Ammon's horn (tissue), 1 donor: ENCODE data around the gene PDE4D.

ENCODE experiments used
- DNase-seq: peaks from one replicate; pipeline ENCODE4 v3.0.0-alpha.2; 2016; ENCODE audit warnings: low spot score

Gene PDE4D

DNA sequence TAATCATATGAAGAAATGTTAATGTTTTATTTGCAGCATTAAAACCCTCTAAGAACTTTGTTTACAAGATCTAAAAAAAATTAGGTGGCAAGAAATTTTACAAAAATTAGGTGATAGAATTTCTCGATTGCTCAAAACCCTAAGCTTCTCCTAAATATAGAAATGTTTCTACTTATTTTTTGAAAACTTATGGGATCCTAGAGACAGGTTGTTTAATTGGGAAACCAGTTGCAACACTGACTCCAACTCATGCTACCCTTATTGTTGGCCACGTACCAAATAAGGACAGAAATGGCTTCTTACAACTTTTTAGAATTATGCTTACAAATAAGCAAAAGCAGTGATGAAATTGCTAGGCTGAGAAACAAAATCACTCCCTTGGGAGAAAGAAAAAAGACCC lies 531.1 kb downstream of the PDE4D start:
- DNase-seq = no peak

DNA sequence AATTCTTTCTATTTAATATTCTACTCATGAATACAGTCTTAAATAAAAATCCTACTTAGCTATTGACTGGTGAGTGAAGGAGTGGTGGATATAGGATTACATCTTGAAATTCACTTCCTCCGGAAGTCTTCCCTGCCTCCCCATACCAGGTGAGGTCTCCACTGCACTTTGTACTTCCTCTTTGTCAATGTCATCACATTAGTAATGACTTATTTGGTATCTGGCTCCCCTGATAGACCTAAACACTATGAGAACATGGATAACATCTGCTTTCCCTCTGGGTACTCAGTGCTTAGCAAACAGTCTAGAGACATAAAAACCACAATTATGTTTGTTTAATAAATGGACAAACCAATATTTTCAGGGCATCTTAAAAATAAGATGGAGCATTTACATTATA lies 532.1 kb downstream of the PDE4D start:
- DNase-seq = no peak

DNA sequence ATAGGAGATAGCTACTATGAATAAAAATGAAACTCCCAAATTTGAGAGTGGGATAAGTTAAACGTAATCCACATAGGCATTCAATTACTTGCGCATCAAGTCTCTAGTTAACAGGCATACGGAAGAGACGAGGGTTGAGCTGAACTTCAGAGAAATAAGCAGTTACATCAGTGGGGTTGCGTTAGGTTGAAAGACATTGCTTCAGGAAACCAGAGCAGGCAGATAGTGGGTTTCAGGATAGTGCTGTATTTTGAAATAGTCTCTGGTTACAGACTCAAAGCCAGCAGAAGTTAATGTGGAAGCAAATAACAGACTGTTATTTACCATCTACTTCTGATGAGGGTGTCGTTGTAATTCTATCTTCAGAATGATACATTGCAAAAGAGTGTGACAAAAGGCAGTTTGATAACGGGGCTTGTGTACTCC lies 533.4 kb downstream of the PDE4D start:
- no peak for DNase-seq

DNA sequence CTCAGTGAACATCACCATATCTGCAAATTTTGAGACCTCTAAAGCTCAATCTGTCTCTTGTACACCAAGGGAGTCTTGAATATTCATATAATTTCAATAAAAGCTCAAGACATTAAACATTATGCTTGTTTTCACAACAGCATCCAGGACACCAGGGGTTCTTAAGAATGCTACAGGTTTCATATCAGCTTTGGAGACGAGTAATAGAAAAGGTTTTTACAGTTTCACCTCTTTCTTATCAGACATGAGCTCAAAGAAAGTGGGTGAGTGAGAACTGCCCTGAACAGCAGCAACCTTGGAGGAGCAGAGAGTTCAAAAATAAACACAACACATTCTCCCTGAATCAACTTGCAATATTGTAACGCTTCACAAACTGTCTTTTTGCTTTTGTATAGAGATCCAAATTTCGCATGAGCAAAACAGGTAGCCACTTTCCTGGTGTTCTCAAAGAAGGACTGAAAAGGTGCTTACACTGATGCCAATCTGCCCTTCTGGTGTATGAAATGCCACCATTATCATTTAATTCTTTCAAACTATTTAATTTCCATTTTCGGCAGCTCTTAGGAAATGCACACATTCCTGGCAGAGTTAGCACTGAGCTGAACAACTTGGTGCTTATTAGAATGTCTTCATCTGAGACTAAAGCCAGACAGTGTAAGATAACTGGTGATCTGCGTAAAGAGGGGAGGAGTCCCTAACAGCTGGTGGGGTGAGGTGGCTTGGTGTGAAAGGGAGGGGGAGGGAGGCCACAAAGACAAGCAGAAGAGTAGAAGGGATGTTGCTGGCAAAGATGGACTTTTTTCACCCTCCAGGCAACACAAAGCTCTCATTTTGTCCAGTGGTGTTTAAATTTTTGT lies 535.3 kb downstream of the PDE4D start:
- no peak for DNase-seq

DNA sequence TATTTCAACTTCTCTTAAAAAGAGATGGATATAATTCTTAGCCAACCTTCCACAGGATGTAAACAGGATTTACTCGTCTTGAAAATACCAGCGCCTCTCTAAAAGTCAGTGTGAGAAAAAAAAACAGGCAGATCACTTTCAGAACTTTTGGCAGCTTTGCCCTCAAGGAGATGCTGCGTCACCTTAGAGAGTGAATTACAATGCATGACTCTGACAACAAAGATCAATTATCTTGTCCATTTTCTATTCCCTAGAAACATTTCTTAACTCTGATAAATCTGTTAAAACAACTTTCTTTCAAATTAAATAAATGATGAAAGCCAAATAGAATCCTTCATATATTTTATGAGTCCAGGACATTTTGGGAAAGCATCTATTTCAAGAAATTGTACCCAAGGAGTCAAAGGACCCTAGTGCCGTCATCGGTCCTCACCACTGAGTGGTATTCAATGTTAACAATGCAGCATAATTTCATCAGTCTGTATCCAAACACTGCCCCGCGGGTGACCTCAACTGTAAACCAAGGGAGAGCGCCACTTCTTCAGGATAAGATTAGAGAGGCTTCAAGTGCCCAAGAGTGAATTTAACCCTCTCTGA lies 536.0 kb downstream of the PDE4D start:
- DNase-seq = no peak

DNA sequence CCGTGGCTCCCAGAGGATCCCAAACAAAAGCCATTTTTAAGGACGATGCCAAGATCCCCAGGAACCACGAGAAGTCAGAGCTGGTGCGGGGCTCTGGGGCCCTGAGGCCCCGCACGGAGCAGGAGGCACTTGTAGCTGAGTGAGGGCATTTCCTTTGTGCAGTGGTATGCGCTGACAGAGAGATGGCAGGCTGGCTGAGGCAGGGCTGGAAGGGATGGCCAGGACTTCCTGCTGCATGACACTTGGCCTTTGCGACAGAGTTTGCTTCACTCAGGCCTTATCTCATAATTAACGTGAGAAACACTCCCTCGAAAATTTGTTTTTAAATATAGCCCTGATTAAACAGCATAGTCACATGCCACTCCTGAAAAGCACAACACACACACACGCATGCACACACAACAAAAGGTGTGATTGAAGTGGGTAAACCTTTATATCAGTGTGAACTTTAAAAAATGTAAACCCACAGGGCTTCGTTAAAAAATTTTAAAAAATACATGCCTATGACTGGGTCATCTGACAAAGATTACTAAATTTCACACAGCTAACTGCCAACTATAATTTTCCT lies 536.6 kb downstream of the PDE4D start:
- peak; percentile 5 for DNase-seq

DNA sequence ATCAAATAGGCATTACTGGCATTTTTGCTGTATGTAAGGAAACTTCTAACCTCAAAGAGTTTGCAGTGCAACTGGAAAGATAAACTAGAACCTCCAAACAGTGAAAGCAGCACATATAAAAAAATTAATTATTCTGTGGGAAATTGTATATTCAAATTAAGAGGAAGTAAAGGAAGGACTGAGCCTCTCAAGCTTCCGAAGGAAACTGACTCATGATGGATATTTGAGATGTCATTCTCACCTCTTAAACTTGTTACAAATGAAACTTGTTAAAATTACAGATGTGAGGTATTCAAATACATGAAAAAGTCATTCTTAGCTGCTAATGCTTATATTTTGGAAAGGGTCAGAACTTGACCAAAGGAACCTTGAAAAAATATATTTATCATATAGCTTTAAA lies 538.7 kb downstream of the PDE4D start:
- DNase-seq = no peak

DNA sequence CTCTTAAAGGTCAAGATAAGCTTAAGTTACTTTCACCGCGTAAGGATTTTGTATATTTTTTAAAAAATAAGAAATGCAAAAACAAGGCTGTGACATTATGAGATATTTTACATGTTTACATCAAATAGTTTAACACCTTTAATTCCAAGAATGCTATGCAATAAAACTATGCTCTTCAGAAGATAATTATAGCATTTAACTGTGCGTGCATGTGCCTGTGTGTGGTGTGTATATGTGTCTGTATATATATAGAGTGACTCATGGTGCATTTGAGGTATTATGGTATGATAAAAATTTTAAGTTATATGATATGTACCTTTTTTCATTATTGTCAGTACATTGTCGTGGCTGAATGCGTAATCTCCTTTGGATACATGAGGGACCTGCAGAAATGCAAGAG lies 539.3 kb downstream of the PDE4D start:
- DNase-seq = no peak

DNA sequence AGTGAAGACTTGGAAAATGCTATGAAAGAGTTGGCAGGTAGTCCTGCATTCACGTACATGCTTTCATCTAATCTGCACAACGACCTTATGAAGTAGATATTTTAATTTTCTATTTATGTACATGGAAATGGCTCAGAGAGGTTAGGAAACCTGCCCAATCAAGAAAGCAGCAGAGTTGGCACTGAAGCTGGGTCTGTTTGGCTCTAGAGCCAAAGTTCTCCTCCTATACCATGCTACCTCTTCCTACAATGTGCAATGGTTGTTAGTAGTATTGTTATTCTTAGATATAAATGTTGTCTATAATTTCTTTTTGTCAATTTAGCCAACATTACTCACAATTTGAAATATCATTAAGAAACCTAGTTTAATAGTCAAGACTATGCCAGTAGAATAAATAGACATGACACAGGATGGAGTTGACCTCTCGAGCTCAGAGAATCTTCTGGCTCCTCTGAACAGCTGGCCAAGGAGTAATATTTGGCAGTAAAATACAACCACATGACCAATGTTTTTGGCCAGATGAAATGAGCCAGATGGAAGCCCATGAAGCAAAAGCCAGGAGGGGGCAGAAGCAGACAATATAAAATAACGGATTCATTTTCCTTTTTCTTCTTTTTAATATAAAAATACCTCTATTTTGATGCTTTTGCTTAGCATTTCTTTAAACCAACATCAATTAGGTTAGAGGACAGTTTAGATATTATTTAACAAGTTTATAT lies 542.3 kb downstream of the PDE4D start:
- DNase-seq = peak; percentile 57

DNA sequence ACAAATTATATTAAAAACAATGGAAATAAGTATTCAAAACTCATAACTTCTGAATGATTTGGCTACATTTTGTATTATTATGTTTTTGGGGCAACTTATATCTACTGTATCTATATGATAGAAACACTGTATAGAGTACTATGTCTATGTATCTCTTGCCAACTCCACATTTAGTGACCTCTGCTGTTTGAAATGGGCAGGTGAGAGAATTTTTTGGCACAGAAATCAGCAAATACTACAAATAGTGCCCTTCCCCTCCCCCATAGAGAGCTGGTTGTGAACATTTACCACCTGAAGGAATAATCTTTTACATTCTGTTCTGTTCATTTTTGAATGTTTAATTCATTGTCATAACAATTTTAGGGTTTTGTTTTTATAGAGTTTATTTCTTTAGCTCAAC lies 545.3 kb downstream of the PDE4D start:
- DNase-seq = no peak

DNA sequence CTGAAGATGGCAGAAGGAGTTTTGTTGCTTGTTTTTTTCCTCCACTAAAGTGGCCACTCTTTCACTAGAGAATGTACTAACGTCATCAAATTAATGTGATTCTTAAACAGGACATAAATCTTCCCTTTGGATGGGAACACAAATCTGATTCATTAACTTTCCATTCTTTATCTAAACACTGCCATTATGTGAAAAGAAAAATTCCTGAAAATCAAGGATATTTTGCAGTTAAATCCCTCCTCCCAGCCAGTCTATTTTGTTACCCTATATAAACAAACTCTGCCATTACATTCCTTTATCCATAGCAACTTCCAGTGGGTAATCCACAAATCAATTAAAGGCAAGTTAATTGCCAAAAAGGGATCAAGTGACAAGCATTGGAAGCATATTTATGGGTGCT lies 546.5 kb downstream of the PDE4D start:
- no peak for DNase-seq

DNA sequence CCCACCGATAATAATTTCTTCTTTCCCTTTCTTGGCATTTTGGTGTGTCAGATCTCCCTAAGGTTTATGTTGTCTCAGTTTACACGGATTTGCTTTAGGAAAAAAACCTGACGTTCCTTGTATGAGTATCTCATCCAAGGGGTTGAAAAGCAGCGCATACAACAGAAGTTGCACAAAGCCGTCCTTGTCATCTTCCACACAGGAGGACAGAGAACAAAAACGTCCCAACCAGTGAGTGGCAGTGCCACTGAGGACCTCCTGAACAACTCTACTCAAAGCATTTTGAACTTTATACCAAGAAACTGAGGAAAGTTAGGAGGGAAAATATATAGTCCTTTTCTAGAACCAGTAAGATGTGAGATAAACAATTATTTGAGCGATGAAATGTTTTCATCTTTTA lies 547.0 kb downstream of the PDE4D start:
- peak; percentile 64 for DNase-seq

DNA sequence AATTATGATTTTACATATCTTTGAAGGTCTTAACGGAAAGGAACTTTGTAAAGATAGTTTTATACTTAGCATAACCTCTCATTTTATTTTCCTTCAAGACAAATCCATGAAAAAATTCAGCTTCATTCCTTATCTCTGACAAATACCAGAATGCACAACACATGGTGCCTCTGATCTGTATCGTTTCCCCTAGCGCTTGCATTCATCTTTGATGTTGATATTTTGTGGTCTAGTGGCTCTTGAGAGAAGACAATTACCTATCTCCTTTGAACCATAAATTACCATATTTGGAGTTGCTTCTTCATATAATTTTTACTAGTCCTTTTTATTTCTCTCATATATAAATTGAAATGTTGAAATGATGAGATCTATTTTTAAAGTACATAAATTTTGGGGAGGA lies 551.3 kb downstream of the PDE4D start:
- DNase-seq = no peak

DNA sequence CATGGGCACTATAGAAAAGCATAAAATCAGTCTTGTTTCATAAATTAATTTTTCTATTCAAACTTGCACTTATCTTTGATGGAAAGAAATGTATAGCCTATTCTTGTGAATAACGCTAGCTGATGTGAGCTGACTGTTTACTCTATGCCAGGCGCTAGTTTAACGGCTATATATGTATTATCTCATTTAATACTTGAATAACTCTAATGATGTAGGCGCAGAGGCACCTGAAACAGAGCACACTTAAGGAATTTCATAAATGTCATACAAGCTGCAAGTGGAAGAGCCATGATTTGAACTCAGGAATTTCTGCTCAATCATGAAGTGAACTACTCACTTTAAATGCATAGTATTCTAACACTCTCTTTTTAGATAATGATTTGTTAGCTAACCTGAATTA lies 551.8 kb downstream of the PDE4D start:
- no peak for DNase-seq

DNA sequence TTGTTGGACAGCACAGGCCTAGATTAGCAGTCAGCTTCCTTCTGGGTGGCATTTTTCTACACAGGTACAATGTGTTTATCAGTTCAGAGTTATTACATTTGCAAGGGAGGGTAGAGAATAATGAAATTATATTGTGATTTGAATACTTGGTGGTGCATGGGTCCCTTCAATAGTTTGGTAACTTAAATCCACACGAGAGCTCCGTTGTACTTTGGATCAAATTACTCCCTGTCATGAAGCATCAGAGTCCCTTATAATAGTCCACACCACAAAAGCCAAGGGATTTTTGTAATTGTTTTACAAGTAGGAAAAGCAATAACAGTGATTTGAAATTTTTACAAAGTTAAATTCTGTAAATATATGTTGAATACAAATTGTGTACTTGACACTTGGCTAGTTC lies 552.4 kb downstream of the PDE4D start:
- no peak for DNase-seq

DNA sequence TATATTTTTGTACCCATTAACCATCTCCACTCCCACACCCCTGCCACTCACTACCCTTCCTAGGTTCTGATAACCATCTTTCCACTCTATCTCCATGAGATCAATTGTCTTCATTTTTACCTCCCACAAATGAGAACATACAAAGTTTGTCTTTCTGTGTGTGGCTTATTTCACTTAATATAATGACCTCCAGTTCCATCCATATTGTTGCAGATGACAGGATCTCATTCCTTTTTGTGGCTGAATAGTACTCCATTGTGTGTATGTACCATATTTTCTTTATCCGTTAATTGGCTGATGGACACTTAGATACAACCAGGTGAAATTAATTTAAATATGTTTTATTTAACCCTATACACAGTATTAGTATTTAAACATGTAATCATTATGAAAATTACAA lies 552.9 kb downstream of the PDE4D start:
- DNase-seq = no peak

DNA sequence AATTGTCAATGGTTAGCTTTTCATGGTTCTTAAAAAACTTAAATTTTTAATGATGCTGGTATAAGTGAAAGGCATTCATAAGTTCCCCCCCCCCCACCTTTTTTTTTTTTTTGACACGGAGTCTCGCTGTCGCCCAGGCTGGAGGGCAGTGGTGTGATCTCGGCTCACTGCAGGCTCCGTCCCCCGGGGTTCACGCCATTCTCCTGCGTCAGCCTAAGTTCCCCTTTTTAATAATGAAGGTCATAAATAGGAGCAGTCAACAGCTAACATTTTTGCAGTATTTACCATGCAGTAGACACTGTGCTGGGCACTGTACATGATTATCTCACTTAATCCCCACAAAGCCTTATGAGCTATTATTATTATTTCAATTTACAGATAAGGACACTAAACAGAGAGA lies 556.3 kb downstream of the PDE4D start:
- no peak for DNase-seq

DNA sequence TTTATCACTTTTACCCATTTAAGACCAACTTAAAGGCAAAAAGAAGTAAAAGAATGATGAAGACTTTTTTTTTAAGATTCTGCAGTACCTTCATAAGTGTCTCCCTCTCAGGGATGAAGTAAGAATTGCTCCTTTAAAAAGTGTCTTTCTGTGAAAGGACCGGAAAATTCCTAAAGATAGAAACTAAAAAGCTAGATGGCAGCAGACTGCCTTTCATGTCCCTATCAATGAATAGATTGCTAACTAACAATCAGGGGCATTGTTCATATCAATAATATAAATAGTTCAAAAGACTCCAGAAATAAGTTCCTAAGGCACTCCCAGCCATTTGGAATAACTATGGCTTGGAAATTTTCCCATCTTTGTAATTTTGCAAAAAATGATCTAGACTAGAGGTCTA lies 558.0 kb downstream of the PDE4D start:
- DNase-seq = no peak

DNA sequence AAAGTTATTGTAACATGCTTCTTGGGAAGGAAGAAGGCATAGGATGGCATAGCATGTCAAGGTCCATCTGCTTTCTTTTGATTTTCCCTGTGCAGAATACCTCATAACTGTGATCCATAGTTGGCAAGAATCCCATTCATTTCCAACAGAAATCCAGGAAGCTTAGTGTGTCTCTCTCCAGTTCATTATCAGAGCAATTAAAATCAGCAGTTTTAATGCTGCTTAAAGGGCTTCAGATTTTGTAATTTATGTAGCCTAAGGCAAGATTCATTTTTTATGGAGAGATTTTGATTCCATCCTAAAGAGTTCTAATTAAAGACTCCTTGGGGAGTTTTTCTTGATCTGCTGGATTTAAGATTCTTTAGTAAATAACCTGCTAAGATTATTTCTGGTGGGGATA lies 560.1 kb downstream of the PDE4D start:
- no peak for DNase-seq

DNA sequence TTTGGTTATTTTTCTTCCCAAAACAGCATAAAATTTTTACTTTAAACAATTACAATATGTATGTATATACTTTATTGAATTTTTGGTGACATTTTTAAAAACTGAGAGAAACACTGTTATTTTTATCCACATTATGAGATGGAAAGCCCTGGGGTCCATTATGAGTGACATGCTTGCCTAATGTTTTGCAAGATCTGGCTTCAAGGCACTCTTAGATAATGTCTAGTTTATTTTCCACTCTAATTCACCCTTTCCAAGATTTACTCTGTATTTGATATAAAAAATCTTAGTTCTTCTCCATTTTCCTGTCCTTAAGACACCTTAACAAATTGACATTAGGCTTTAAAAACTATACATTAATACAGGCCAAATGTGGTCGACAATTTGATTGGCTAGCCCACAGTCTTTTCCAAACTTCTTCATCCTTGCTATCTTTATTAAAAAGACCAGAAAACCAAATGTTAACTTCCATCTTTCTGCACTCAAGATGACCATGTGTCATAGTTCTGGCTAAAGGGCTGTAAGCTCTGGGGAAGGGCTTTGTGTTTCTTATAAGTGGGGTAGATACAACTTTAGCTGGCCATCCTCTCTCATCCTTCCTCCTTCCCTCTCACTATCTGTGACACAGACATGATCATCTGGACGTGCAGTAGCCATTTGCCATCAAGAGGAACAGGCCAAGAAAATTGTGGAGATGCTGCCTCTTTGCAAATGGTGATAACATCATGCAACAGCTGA lies 561.1 kb downstream of the PDE4D start:
- no peak for DNase-seq

DNA sequence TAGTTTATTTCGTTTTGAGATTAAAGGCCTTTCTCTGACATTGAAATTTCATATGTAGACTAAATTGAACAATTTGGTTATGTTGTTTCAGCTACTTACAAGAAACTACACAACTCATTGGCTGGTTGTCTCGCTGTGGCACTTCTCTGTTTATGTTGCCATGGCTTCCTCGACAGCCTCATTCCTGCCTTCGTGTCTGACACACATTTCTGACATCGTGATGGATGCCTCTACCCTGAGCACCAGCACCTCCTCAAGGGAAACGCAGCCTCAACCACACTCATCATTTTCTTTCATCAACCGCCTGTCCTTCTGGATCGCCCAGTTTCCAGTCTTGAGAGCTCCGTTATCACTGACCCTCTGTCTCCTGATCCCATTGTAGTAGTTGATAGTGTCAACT lies 562.8 kb downstream of the PDE4D start:
- DNase-seq = no peak

DNA sequence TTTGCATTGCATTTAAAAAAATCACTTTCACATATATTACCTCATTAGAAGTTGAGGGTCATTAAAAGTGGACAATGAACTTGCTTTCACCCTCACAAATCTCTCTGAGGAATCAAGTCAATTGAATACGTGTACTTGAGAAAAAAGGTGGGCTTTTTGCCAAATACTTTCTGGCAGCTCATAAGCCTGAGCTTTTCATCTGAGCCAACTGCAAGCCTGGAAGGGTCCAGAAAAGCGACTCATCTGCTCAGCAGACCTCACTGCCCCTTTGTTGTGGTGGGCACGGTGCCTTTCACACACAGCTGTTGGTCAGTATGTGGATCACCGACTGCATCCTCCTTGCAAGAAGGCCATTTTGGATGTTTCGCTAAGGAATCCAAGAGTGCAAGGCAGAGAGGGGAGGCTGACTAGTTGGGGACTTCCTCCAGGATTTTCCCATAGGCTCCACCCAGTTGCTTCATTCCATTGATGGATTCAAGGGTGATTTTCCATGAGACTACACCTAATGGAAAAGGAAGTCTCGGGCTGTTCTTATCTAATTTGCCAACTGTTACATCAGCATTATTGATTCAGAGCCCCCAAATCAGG lies 564.7 kb downstream of the PDE4D start:
- peak; percentile 51 for DNase-seq
